ENCODE data around the gene ATP8B1.

DNA sequence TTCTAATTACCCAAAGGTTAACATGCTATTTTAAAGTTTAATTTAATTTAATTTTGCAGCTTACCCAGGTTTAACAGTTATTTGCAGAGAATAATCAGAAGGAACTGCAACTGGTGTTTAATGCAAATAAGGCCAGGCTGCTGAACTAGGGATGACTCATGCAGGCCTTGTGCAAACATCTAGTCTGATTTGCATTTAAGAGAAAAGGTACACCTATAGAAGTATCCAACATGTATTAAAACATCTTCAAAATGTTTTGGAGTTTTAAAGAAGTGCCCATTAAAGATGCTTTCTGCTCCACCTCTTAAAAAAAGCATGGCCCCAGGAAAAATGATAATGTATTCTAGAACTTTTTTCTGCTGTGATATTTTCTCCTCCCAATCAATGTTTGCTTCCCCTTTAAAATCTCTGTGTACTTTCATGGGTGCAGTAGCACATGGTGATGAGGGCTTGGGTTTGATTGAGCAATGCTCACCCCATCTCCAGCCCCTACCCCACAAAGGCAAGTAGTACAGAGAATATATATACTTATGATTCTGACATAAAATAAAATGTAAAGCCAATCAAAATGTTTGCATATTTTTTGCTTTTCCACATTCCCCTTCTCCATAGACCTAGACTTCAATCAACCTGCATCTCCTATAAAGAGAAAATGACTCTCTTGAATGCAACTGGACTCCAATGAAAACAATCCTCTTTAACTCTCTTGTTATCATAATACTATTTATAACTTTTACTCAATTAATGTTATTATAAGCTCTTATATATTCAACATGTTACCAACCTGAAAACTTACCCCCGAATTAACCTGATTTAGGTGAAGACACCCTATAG, 54.1 kb downstream of the ATP8B1 start:
- TF ChIP-seq, protein P1, sequence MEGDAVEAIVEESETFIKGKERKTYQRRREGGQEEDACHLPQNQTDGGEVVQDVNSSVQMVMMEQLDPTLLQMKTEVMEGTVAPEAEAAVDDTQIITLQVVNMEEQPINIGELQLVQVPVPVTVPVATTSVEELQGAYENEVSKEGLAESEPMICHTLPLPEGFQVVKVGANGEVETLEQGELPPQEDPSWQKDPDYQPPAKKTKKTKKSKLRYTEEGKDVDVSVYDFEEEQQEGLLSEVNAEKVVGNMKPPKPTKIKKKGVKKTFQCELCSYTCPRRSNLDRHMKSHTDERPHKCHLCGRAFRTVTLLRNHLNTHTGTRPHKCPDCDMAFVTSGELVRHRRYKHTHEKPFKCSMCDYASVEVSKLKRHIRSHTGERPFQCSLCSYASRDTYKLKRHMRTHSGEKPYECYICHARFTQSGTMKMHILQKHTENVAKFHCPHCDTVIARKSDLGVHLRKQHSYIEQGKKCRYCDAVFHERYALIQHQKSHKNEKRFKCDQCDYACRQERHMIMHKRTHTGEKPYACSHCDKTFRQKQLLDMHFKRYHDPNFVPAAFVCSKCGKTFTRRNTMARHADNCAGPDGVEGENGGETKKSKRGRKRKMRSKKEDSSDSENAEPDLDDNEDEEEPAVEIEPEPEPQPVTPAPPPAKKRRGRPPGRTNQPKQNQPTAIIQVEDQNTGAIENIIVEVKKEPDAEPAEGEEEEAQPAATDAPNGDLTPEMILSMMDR (IDR thresholded peaks at IDR 0.05; ENCODE audit: insufficient read depth, low read length): no peak
- no peak for TF ChIP-seq POLR2AphosphoS5 (IDR thresholded peaks at IDR 0.05; ENCODE audit: low read depth)
- TF ChIP-seq, protein P2, sequence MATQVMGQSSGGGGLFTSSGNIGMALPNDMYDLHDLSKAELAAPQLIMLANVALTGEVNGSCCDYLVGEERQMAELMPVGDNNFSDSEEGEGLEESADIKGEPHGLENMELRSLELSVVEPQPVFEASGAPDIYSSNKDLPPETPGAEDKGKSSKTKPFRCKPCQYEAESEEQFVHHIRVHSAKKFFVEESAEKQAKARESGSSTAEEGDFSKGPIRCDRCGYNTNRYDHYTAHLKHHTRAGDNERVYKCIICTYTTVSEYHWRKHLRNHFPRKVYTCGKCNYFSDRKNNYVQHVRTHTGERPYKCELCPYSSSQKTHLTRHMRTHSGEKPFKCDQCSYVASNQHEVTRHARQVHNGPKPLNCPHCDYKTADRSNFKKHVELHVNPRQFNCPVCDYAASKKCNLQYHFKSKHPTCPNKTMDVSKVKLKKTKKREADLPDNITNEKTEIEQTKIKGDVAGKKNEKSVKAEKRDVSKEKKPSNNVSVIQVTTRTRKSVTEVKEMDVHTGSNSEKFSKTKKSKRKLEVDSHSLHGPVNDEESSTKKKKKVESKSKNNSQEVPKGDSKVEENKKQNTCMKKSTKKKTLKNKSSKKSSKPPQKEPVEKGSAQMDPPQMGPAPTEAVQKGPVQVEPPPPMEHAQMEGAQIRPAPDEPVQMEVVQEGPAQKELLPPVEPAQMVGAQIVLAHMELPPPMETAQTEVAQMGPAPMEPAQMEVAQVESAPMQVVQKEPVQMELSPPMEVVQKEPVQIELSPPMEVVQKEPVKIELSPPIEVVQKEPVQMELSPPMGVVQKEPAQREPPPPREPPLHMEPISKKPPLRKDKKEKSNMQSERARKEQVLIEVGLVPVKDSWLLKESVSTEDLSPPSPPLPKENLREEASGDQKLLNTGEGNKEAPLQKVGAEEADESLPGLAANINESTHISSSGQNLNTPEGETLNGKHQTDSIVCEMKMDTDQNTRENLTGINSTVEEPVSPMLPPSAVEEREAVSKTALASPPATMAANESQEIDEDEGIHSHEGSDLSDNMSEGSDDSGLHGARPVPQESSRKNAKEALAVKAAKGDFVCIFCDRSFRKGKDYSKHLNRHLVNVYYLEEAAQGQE (IDR thresholded peaks at IDR 0.05; ENCODE audit: insufficient replicate concordance, low read depth): no peak
- TF ChIP-seq SPI1 (IDR thresholded peaks at IDR 0.05; ENCODE audit: borderline replicate concordance, low read depth): no peak
